Measurements from ENCODE around the gene PADI4.

Gene PADI4

GRCh38 chr1:17351598-17352324 lies 43.8 kb downstream of the PADI4 start:
- no peak for DNase-seq

- DNase-seq, result no peak
Observed at GRCh38 chr1:17352419-17352909, 44.5 kb downstream of the PADI4 start.

DNA sequence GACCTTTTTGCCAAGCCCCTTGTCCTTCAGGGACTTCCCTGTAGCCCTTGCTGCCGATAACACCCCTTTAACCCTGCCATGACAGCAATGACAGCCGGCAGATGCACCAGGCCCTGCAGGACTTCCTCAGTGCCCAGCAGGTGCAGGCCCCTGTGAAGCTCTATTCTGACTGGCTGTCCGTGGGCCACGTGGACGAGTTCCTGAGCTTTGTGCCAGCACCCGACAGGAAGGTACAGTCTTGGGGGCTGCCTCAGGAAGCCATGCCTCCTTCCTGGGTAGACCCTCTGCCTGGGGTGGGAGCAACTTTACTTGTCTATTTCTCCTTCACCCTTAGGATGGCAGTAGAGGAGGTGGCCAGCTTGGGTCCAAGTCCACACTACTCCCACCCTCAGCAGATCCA lies 47.9 kb downstream of the PADI4 start:
- no peak for DNase-seq

DNA sequence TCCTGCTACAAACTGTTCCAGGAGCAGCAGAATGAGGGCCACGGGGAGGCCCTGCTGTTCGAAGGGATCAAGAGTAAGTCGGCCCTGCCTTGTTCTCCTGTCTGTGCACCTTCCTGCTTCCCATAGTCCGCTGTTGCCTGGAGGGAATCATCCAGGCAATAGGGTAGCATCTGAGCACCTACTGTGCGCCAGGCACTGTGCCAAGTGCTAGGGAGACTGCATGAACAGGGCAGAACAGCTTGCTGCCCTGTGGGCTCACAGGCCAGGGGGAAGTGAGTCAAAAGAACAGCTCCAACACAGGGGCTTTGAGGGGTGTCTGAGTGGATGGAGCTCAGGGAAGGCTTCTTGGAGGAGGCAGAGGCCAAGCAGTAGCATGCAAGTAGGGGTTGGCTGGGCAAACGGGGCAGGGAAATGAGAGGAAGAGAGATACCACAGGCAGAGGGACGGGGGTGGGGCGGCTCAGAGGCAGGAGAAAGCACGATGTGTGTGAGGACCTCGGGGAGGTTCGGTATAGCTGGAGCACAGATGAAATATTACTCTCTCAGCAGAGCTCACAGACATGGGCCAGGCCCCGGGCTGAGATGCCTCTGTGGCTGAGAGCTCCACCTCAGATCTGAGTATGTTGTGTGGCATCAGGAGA lies 48.5 kb downstream of the PADI4 start:
- no peak for DNase-seq

- no peak for DNase-seq
Observed at GRCh38 chr1:17358557-17358956, 50.6 kb downstream of the PADI4 start.

GRCh38 chr1:17359031-17359430 lies 51.0 kb downstream of the PADI4 start:
- no peak for DNase-seq

GRCh38 chr1:17359808-17360207 lies 51.8 kb downstream of the PADI4 start:
- DNase-seq, result no peak

- no peak for DNase-seq
Observed at GRCh38 chr1:17360272-17360956, 52.4 kb downstream of the PADI4 start.

GRCh38 chr1:17361687-17362086 lies 53.7 kb downstream of the PADI4 start:
- DNase-seq, result no peak

GRCh38 chr1:17363351-17363750 lies 55.4 kb downstream of the PADI4 start:
- no peak for DNase-seq

DNA sequence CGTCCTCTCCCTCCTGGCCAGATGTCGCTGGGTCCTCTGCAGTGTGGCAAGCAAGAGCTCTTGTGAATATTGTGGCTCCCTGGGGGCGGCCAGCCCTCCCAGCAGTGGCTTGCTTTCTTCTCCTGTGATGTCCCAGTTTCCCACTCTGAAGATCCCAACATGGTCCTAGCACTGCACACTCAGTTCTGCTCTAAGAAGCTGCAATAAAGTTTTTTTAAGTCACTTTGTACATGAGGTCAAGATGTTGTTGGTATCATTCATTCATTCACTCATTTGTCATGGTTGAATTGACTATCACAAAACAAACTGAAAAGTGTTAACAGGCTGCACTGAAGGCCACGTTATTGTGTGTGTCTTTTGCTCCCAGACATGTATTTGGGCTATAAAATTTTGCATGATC lies 55.8 kb downstream of the PADI4 start:
- no peak for DNase-seq

DNA sequence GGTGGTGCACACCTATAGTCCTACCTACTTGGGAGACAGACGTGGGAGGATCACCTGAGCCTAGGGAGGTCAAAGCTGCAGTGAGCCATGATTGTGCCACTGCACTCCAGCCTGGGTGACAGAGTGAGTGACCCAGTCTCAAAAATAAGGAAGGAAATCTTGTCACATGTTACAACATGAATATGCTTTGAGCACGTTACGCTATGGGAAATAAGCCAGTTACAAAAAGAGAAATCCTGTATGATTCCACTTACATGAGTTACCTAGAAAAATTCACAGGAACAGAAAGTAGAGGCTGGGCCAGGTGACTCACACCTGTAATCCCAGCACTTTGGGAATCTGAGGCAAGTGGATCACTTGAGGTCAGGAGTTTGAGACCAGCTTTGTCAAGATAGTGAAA lies 57.3 kb downstream of the PADI4 start:
- DNase-seq, result no peak

DNA sequence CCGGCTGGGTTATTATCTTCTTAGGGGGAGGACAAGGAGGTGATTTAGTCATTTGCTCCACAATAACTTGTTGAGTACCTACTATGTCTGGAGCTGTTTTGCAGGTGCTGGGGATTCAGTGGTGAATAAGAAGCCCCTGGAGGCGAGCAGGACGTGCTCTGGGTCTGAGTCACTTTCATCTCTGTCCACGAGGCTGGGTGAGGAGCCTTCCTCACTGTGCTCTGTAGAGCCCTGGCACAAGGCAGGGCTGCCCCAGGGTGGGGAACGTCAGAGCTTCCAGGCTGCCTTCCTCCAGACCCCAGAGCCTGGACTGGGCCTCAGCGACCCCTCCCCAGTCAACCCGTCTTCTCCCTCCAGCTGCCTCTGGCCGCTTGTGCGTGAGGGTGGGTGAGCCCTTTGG lies 61.5 kb downstream of the PADI4 start:
- DNase-seq, result no peak

- DNase-seq, result no peak
Observed at GRCh38 chr1:17370618-17371017, 62.6 kb downstream of the PADI4 start.

GRCh38 chr1:17371896-17372295 lies 63.9 kb downstream of the PADI4 start, which contains the start of gene PADI6:
TSS of gene PADI6 (plus strand) at chr1:17372196. CDS start at chr1:17372246, 50 bp downstream.
- DNase-seq, result no peak

- no peak for DNase-seq
Observed at GRCh38 chr1:17372955-17373354, 65.0 kb downstream of the PADI4 start.

DNA sequence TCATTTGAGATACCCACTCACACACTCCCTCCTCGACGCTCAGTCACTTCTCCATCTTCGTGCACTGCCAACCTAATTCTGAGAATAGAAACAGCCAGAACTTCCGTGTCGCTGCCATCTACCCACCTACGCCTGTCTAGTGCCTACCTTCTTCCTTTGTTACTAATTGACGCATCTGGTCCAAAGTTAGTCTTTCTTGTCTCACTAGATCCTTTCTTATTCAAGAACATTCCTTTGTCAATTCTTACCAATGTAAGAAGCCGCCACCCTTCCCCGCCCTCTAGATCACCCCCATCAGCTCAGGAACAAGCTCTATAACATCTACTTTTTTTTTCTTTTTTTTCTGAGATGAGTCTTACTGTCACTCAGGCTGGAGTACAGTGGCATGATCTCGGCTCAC lies 67.7 kb downstream of the PADI4 start:
- DNase-seq, result no peak

DNA sequence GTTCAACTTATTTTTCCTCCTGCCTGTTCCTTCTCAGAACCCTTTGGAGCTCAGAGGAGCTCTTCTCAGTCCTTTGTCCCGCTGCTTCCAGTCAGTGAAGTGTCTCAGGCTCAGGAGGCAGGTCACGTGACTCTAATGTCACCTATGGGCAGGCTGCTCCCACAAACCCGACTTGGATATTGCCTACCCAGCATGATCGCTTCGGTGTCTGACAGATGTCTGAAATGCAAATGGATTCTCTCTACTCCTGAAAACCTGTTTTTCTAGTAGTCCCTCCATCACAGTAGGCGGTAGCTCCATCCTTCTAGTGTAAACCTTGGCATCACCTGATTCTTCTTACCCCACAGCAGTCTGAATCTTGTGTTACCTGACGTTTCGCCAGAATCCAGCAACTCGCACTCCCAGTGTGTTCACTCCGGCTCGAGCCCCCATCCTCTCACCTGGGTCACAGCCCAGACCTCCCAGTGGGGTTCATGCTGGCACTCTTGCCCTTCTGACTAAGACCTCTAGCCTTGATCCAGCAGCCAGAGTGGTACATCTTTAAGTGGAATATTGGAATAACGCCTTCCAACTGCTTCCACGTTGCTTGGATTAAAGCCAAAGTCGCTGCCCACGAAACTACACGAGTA lies 69.4 kb downstream of the PADI4 start:
- no peak for DNase-seq

- DNase-seq, result no peak
Observed at GRCh38 chr1:17381161-17381560, 73.2 kb downstream of the PADI4 start.

GRCh38 chr1:17392199-17392740 lies 84.3 kb downstream of the PADI4 start:
- no peak for DNase-seq

DNA sequence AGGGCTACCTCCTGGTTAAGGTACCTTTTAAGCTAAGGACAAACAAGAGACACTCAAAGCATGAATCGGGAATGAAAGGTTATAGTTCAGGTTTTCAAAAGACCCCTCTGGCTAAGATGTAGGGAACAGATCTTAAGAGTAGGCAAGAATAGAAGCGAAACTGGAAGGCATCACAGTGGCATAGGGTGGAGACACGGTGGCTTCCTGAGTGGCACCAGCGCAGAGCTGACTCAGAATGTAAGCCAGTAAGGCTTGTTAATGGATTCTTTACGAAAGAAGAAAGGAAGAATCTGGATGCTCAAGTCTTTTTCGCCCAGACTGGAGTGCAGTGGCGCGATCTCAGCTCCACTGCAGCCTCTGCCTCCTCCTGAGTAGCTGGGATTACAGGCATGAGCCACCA lies 85.2 kb downstream of the PADI4 start:
- DNase-seq, result no peak

DNA sequence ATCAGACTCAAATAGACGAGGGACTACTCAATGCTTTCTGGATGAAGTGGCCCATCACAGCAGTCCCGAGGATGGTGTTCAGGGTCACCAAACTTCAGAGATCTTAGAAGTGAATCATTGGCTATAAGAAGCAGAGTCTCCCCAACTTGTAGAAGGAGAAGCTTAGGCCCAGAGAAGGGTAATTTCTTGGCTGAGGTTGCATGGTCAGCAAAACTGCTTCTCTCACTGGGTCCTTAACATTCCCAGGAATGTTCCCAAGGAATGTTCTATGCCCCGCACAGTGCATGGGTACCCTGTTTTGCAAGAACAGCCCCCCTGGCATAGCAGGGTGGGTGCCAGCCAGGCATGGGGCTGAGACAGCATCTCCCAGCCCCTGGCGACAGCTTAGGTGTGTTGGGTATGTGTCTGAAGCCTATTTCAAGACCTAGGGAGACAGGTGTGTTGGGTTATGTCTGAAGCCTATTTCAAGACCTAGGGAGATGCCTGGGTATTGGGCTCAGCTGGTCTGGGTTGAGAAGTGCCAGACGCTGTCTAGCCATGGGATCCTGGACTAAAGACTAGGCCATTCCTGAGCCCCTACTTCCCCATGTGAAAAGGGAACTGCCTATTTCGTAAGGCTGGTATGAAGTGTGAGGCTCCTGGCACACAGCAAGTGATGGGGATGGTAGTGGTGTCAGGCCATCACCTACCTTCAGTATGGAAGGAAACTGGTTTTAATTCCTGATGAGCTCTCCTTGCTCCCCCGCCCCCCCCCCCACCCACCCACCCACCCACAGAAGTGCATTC lies 90.1 kb downstream of the PADI4 start:
- DNase-seq, result no peak
